ENCODE data around the gene NR3C1.

NR3C1 gene

GRCh38 chr5:143403593-143404415 lies at the start of gene NR3C1:
Gene NR3C1 (minus strand): TSS chr5:143403686. CDS start chr5:143400839, 2,847 bp downstream.
- DNase-seq, result peak; percentile 32

GRCh38 chr5:143449772-143450171 lies 46.3 kb upstream of the NR3C1 start:
- DNase-seq, result no peak

- no peak for DNase-seq
Measured at GRCh38 chr5:143448518-143448917, 45.0 kb upstream of the NR3C1 start.

DNA sequence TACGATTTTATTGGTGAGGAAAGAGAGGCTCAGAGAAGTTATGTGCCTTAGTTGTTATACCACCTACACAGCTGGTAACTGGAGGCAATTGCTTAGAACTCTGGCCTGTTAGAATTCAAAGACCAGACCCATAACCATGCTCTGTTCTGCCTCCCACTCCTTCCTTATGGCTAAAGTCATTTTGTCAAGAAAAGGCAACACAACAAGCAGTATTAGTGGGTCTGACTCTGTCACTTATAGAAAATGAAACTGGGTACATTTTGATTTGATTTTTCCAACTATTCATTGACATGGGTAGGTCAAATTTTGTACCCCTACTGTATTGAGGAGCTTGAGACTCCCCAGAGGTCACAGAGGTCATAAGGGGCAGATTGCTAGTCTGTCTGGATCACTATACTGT lies 44.5 kb upstream of the NR3C1 start:
- no peak for DNase-seq

- no peak for DNase-seq
Measured at GRCh38 chr5:143446535-143447226, 43.2 kb upstream of the NR3C1 start.

DNA sequence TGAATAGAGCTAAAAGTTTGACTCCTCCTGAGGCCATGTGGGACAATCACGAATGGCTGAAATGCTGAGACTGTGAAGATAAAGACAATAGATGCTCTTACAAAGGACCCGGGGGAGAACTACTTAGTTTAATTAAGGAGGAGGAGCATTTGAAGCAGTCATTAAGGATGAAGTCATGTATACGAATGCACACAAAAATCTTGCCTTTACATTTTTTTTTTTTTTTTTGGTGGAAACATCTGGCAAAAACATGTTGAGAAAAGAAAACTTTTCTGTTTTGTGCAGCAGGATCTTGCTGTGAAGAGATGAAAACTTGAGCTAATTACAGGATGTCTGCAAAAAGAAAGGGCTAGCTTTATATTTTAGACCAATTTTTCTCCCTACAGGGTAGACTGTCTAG lies 42.3 kb upstream of the NR3C1 start:
- DNase-seq, result no peak

DNA sequence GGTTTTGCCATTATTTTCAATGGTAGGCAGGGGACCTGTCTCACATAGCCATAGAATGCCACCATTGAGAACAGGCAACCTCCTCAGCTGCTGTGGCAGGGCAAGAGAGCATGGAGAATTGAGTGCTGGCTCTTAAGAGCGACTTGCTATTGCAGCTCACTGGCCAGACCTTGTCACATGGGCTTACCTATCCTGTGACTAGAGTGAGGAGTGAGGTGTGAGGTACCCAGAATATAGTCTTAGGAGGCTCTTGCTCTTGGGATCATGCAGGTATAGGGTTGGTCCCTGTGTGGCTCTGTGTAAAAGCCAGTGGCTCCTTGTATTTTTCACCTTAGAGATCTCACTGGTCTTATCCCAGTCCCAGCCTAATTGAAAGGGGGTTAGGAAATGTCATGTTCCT lies 39.8 kb upstream of the NR3C1 start:
- no peak for DNase-seq

DNA sequence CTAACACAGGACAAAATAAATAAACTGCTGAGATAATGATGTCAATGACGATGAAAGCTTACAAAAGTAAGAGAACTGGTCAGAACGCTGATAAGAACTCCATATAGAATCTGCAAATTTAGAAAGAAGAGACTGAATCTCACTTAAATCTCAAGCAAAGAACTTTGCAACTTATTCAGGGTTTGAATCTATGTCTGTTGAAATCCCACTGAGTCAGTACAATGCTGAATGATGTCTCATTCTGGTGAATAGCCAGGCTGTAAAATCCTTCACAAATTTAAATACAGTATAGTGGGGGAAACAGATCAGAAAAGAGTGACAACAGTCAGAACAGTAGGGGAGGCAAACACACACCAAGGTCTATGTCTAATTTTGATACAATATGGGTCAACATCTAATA lies 38.9 kb upstream of the NR3C1 start:
- no peak for DNase-seq

DNA sequence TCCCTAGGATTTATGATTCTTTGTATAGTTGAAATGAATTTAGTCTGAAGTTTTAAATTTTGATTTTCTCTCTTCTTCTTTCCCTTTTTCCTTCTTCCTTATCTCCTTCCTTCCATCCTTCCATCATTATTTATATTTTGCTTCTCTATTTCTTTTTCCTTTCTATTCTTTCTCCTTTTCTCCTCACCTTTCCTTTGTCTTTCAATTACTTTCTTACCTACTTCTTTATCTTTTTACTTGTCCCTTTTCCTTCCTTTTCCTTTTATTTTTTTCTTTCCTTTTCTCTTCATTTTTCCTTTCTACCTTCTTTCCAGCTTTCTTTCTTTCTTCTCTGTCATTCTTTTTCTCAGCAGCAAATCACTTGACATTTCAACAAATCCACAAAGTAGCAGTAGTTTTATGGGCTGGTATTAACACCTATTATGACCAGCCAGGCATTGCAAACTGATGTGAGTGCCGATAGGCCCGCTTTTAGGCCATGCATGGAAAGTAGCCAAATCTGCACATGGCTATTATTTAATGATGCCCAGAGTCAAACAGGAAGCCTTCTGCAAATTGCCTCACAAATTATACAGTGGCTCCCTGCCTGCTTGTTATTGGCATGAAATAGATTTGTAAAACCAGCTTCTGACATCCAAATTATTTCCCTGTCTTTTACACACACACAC lies 37.1 kb upstream of the NR3C1 start:
- peak; percentile 43 for DNase-seq

GRCh38 chr5:143437666-143438273 lies 34.3 kb upstream of the NR3C1 start:
- DNase-seq, result no peak

DNA sequence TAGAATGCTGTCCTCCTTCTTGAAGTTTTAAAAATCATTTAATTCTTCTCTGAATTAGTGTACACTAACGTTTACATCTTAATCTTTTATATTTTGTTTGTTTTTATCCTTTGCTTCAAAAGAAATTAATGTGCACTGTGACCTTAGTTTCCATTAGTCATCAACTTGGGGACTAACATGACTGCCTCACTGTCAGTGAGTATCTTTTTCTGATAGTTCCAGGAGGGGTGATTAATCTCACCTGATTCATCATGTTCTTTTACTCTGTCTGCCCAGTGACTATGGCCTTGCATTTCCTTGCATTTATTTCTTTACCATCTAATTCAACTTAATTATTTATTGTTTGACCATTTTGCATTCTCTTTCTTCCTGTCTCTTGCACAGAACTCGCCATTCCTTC lies 33.4 kb upstream of the NR3C1 start:
- no peak for DNase-seq

- no peak for DNase-seq
Measured at GRCh38 chr5:143435210-143435657, 31.7 kb upstream of the NR3C1 start.

GRCh38 chr5:143434261-143435209 lies 31.0 kb upstream of the NR3C1 start:
- DNase-seq, result no peak

DNA sequence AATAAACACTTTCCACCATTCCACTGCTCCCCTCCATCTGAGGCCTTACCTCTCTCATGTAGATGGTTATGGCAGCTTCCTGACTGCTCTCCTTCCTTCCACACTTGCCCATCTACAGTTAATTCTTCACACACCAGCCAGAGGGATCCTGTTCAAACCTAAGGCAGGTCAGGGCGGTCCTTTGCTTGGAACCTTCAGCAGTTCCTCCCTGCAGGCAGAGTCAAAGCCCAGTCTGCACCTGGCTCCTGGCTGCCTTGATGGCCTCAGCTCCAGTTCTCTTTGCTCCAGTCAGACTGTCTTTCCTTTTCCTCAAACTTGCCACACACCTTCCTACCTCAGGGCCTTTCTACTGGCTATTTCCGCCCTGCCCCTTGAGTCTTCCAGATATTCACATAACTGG lies 30.2 kb upstream of the NR3C1 start:
- no peak for DNase-seq

GRCh38 chr5:143432658-143433239 lies 29.3 kb upstream of the NR3C1 start:
- no peak for DNase-seq

GRCh38 chr5:143431789-143432188 lies 28.3 kb upstream of the NR3C1 start:
- DNase-seq, result no peak

- DNase-seq, result no peak
Measured at GRCh38 chr5:143428738-143429420, 25.4 kb upstream of the NR3C1 start.

DNA sequence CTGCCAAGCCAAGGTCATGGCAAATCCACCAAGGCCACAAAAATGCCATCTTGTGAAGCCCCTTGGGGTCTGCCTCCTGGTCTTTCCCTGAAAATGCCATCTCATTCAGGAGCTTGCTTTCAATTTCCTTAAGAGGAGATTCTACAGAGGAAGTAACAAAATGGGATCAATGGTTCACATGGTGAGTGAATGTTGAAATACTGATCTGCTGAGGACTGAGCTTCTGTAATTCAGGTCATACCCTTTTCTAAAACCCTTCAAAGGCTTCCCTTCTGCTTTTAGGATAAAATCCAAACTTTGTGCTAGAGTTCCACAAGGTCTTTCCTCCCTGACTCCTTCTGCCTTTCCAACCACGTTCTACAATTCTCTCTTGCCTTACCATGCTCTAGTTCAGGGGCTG lies 24.7 kb upstream of the NR3C1 start:
- DNase-seq, result no peak

- no peak for DNase-seq
Measured at GRCh38 chr5:143427122-143427735, 23.7 kb upstream of the NR3C1 start.

- DNase-seq, result no peak
Measured at GRCh38 chr5:143426437-143426991, 23.0 kb upstream of the NR3C1 start.
